CD4-positive, alpha-beta T cell treated with Interleukin-4 for 4 hours (primary cell): ENCODE results near the gene RIPK3.
A peak's percentile ranks its signal among the peaks of the same experiment; 100 is the strongest.

Experiments
- DNase-seq: peaks from one replicate; pipeline ENCODE4 v3.0.0-alpha.2; 2020

Gene RIPK3

GRCh38 chr14:24317141-24317928 is 22.5 kb downstream of the RIPK3 start:
- no peak for DNase-seq

GRCh38 chr14:24316597-24316950 is 23.2 kb downstream of the RIPK3 start:
- no peak for DNase-seq

GRCh38 chr14:24315807-24316596 is 23.8 kb downstream of the RIPK3 start:
- DNase-seq = no peak

- no peak for DNase-seq
These were observed 24.5 kb downstream of the RIPK3 start for GRCh38 chr14:24315243-24315806.

GRCh38 chr14:24314377-24315193 is 25.2 kb downstream of the RIPK3 start:
- no peak for DNase-seq

- no peak for DNase-seq
These were observed 25.9 kb downstream of the RIPK3 start for GRCh38 chr14:24313913-24314312.

GRCh38 chr14:24312736-24313507 is 26.9 kb downstream of the RIPK3 start:
- DNase-seq = peak; percentile 56

- peak; percentile 35 for DNase-seq
These were observed 27.8 kb downstream of the RIPK3 start for GRCh38 chr14:24311837-24312615.

- peak; percentile 66 for DNase-seq
These were observed 28.9 kb downstream of the RIPK3 start, which contains the start of gene LTB4R for GRCh38 chr14:24310646-24311604. LTB4R (plus strand) TSS chr14:24311502; CDS start chr14:24315652, 4,150 bp downstream.

GRCh38 chr14:24310265-24310645 is 29.5 kb downstream of the RIPK3 start:
- no peak for DNase-seq

GRCh38 chr14:24309538-24310264 is 30.1 kb downstream of the RIPK3 start, which contains the start of gene LTB4R2:
LTB4R2 (plus strand) TSS chr14:24310140; CDS start chr14:24310665, 525 bp downstream.
- DNase-seq = no peak

GRCh38 chr14:24308342-24309124 is 31.3 kb downstream of the RIPK3 start:
- no peak for DNase-seq

- DNase-seq = peak; percentile 72
These were observed 32.0 kb downstream of the RIPK3 start, which contains the start of gene CIDEB for GRCh38 chr14:24307575-24308341. CIDEB (minus strand) TSS chr14:24307977; CDS start chr14:24307858, 119 bp downstream.

- no peak for DNase-seq
These were observed 32.6 kb downstream of the RIPK3 start for GRCh38 chr14:24307156-24307574.

- no peak for DNase-seq
These were observed 35.8 kb downstream of the RIPK3 start for GRCh38 chr14:24304019-24304387.

- no peak for DNase-seq
These were observed 39.3 kb downstream of the RIPK3 start for GRCh38 chr14:24300326-24300980.
